DOHH2 (cell line): Measurements from ENCODE around the gene SMARCD3.

Experiments used
- H3F3A ChIP-seq: fragments of 200-600 bp; sonication (generic), shearing (Covaris generic); 2 replicates; pipeline ENCODE4 v1.6.0; 2016; ENCODE audit warnings: antibody characterized with exemption, mild to moderate bottlenecking; ENCODE audit not compliant: control insufficient read depth, insufficient read depth
- H3K27ac ChIP-seq: fragments of 200-600 bp; sonication (generic); 2 replicates; pipeline ENCODE4 v1.5.1; 2014; ENCODE audit warnings: low read depth, mild to moderate bottlenecking, low read length, moderate library complexity
- H3K27me3 ChIP-seq: fragments of 200-600 bp; sonication (generic); 2 replicates; pipeline ENCODE4 v1.6.1; 2014; ENCODE audit warnings: mild to moderate bottlenecking, low read length, mixed read lengths; ENCODE audit not compliant: control insufficient read depth
- H3K36me3 ChIP-seq: fragments of 200-600 bp; sonication (generic); 2 replicates; pipeline ENCODE4 v1.6.1; 2014; ENCODE audit warnings: mild to moderate bottlenecking, low read length, moderate library complexity, mixed read lengths; ENCODE audit not compliant: control insufficient read depth
- H3K4me1 ChIP-seq: fragments of 200-600 bp; sonication (generic); 2 replicates; pipeline ENCODE4 v1.6.1; 2014; ENCODE audit warnings: mild to moderate bottlenecking, low read length, mixed read lengths; ENCODE audit not compliant: control insufficient read depth
- H3K4me2 ChIP-seq: fragments of 200-600 bp; sonication (generic); 2 replicates; pipeline ENCODE4 v1.6.0; 2014; ENCODE audit warnings: mild to moderate bottlenecking, low read length, moderate library complexity
- H3K4me3 ChIP-seq: fragments of 200-600 bp; sonication (generic); 2 replicates; pipeline ENCODE4 v1.5.1; 2014; ENCODE audit warnings: mild to moderate bottlenecking, low read length, mixed read lengths
- H3K79me2 ChIP-seq: fragments of 200-600 bp; sonication (generic); 2 replicates; pipeline ENCODE4 v1.6.1; 2014; ENCODE audit warnings: mild to moderate bottlenecking, low read length, mixed read lengths; ENCODE audit not compliant: control insufficient read depth
- H3K9me2 ChIP-seq: fragments of 200-600 bp; sonication (generic); replicated peaks from 2 replicates; pipeline ENCODE4 v1.6.1; 2014; ENCODE audit warnings: mild to moderate bottlenecking, low read length, mixed read lengths; ENCODE audit not compliant: control insufficient read depth
- H3K9me3 ChIP-seq: fragments of 200-600 bp; sonication (generic); 2 replicates; pipeline ENCODE4 v1.6.1; 2014; ENCODE audit warnings: antibody characterized with exemption, low read length, mixed read lengths; ENCODE audit not compliant: control insufficient read depth, insufficient read depth
- H4K20me1 ChIP-seq: fragments of 200-600 bp; sonication (generic); 2 replicates; pipeline ENCODE4 v1.6.0; 2014; ENCODE audit warnings: low read depth, mild to moderate bottlenecking, antibody characterized with exemption, low read length, moderate library complexity; ENCODE audit not compliant: control insufficient read depth, insufficient read depth
- CTCF ChIP-seq: fragments of 200-600 bp; sonication (generic); IDR thresholded peaks from one replicate; pipeline ENCODE4 v1.5.1; 2014; ENCODE audit warnings: antibody characterized with exemption, mild to moderate bottlenecking, low read depth, low read length; ENCODE audit not compliant: poor library complexity, severe bottlenecking
- EZH2phosphoT487 ChIP-seq: fragments of 200-600 bp; sonication (generic); IDR thresholded peaks from 2 replicates; pipeline ENCODE4 v1.6.1; 2017; ENCODE audit warnings: borderline replicate concordance, mild to moderate bottlenecking, antibody characterized with exemption, low read length, moderate library complexity, mixed read lengths

SMARCD3 gene

GRCh38 chr7:151280388-151281019 is 32.0 kb upstream of the SMARCD3 start:
- Histone ChIP-seq H3K9me2 (no peaks in the 10 kb centered on the region), H4K20me1 (no peaks in the 10 kb centered on the region), H3K4me3 (no peak overlapping the region), H3F3A (no peaks in the 10 kb centered on the region), H3K4me1 (peaks cover 6% of the 10 kb centered on the region; the same call in 1 of the 2 replicates), H3K79me2 (no peaks in the 10 kb centered on the region), H3K27ac (no peak overlapping the region), H3K4me2 (no peak overlapping the region), H3K27me3 (peaks cover 42% of the 10 kb centered on the region), H3K36me3 (no peaks in the 10 kb centered on the region), H3K9me3 (no peaks in the 10 kb centered on the region)
- TF ChIP-seq EZH2phosphoT487 (no peak), CTCF (no peak)

- Histone ChIP-seq H3K9me2 (no peaks in the 10 kb centered on the region), H3K9me3 (no peaks in the 10 kb centered on the region), H3K27ac (no peak overlapping the region), H3K36me3 (no peaks in the 10 kb centered on the region), H3K79me2 (no peaks in the 10 kb centered on the region), H3K4me2 (no peak overlapping the region), H4K20me1 (no peaks in the 10 kb centered on the region), H3F3A (no peaks in the 10 kb centered on the region), H3K4me1 (peaks cover 3% of the 10 kb centered on the region; the same call in 1 of the 2 replicates), H3K4me3 (no peak overlapping the region), H3K27me3 (peaks cover 39% of the 10 kb centered on the region)
- no peak for TF ChIP-seq CTCF
- TF ChIP-seq EZH2phosphoT487, result no peak
Observed at GRCh38 chr7:151279868-151280267, 31.4 kb upstream of the SMARCD3 start.

- Histone ChIP-seq H3K27ac (no peak overlapping the region), H3K9me3 (no peaks in the 10 kb centered on the region), H4K20me1 (no peaks in the 10 kb centered on the region), H3K4me1 (peaks cover 3% of the 10 kb centered on the region; the same call in 1 of the 2 replicates), H3K4me3 (no peak overlapping the region), H3K27me3 (peaks cover 37% of the 10 kb centered on the region), H3K9me2 (no peaks in the 10 kb centered on the region), H3K79me2 (no peaks in the 10 kb centered on the region), H3K4me2 (no peak overlapping the region), H3F3A (no peaks in the 10 kb centered on the region), H3K36me3 (no peaks in the 10 kb centered on the region)
- TF ChIP-seq EZH2phosphoT487 (no peak), CTCF (no peak)
Observed at GRCh38 chr7:151278949-151279348, 30.5 kb upstream of the SMARCD3 start.
